Nephron progenitor cell (in vitro differentiated cells): ENCODE data around the gene KCNQ2.

Source experiments
- DNase-seq: peaks from one replicate; pipeline ENCODE4 v3.0.0; 2021
- H3K27ac Mint-ChIP-seq: 2 replicates; pipeline ENCODE4 v1.8.0; 2021; ENCODE audit warnings: mild to moderate bottlenecking, moderate library complexity, mixed read lengths
- H3K27me3 Mint-ChIP-seq: 2 replicates; pipeline ENCODE4 v1.8.0; 2021; ENCODE audit warnings: mild to moderate bottlenecking, low read depth, mixed read lengths; ENCODE audit not compliant: poor library complexity
- H3K36me3 Mint-ChIP-seq: 2 replicates; pipeline ENCODE4 v1.8.0; 2021; ENCODE audit warnings: low read depth, mixed read lengths
- H3K4me1 Mint-ChIP-seq: 2 replicates; pipeline ENCODE4 v1.8.0; 2021; ENCODE audit warnings: mixed read lengths
- H3K4me3 Mint-ChIP-seq: 2 replicates; pipeline ENCODE4 v1.8.0; 2021; ENCODE audit warnings: mild to moderate bottlenecking, moderate library complexity, mixed read lengths
- H3K9me3 Mint-ChIP-seq: 2 replicates; pipeline ENCODE4 v1.8.0; 2021; ENCODE audit warnings: mild to moderate bottlenecking, moderate library complexity, mixed read lengths
- TF ChIP-seq, protein P1 (sequence below): fragments of 200-600 bp; sonication (generic); IDR thresholded peaks from 2 replicates; pipeline ENCODE4 v1.5.0; 2021; ENCODE audit warnings: antibody characterized with exemption

Gene KCNQ2

GRCh38 chr20:63425846-63426485, 46.5 kb downstream of the KCNQ2 start:
- DNase-seq, result no peak
- Mint-ChIP-seq H3K4me1 (peaks cover 10% of the 10 kb centered on the region), H3K27me3 (no peaks in the 10 kb centered on the region), H3K36me3 (peaks cover 13% of the 10 kb centered on the region), H3K9me3 (peaks cover 9% of the 10 kb centered on the region), H3K27ac (peak overlapping the region; percentile 51), H3K4me3 (no peak overlapping the region)
- TF ChIP-seq, protein P1, sequence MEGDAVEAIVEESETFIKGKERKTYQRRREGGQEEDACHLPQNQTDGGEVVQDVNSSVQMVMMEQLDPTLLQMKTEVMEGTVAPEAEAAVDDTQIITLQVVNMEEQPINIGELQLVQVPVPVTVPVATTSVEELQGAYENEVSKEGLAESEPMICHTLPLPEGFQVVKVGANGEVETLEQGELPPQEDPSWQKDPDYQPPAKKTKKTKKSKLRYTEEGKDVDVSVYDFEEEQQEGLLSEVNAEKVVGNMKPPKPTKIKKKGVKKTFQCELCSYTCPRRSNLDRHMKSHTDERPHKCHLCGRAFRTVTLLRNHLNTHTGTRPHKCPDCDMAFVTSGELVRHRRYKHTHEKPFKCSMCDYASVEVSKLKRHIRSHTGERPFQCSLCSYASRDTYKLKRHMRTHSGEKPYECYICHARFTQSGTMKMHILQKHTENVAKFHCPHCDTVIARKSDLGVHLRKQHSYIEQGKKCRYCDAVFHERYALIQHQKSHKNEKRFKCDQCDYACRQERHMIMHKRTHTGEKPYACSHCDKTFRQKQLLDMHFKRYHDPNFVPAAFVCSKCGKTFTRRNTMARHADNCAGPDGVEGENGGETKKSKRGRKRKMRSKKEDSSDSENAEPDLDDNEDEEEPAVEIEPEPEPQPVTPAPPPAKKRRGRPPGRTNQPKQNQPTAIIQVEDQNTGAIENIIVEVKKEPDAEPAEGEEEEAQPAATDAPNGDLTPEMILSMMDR, result no peak

GRCh38 chr20:63424613-63425012, 47.8 kb downstream of the KCNQ2 start:
- H3K4me3 Mint-ChIP-seq, result no peak overlapping the region
- H3K27ac Mint-ChIP-seq, result no peak overlapping the region
- TF ChIP-seq, protein P1, result no peak
- peaks cover 4% of the 10 kb centered on the region for H3K27me3 Mint-ChIP-seq
- peaks cover 13% of the 10 kb centered on the region for H3K36me3 Mint-ChIP-seq
- H3K9me3 Mint-ChIP-seq, result peaks cover 9% of the 10 kb centered on the region
- no peak for DNase-seq
- H3K4me1 Mint-ChIP-seq, result peaks cover 9% of the 10 kb centered on the region

DNA sequence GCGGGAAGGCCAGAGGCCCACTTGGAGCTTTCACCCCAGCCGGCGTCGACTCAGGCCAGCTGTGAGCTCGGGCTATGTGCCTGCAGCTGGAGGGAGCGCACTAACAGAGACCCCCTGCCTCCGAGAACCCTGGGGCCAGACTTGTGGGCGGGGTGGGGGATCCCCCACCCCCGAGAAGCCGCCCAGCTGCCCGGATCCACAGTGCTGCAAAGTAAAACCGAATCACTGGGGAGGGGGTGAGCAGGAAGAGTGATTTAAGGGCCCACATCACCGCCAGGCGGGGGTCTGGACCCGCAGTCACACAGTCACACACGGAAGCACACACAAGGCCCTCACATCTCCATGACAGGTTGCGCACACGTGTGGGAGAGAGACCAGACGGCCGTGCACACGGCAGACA, 48.7 kb downstream of the KCNQ2 start:
- Mint-ChIP-seq H3K4me1 (peaks cover 9% of the 10 kb centered on the region), H3K4me3 (no peak overlapping the region), H3K27ac (peak overlapping the region; percentile 25), H3K27me3 (peaks cover 4% of the 10 kb centered on the region), H3K36me3 (peaks cover 13% of the 10 kb centered on the region), H3K9me3 (peaks cover 9% of the 10 kb centered on the region)
- TF ChIP-seq, protein P1, result no peak
- no peak for DNase-seq

- H3K36me3 Mint-ChIP-seq, result peaks cover 12% of the 10 kb centered on the region
- TF ChIP-seq, protein P1, result no peak
- peaks cover 9% of the 10 kb centered on the region for H3K4me1 Mint-ChIP-seq
- no peak overlapping the region for H3K27ac Mint-ChIP-seq
- no peak for DNase-seq
- H3K9me3 Mint-ChIP-seq, result peaks cover 9% of the 10 kb centered on the region
- H3K4me3 Mint-ChIP-seq, result no peak overlapping the region
- peaks cover 4% of the 10 kb centered on the region for H3K27me3 Mint-ChIP-seq
These were observed 49.8 kb downstream of the KCNQ2 start for GRCh38 chr20:63422653-63423052.

DNA sequence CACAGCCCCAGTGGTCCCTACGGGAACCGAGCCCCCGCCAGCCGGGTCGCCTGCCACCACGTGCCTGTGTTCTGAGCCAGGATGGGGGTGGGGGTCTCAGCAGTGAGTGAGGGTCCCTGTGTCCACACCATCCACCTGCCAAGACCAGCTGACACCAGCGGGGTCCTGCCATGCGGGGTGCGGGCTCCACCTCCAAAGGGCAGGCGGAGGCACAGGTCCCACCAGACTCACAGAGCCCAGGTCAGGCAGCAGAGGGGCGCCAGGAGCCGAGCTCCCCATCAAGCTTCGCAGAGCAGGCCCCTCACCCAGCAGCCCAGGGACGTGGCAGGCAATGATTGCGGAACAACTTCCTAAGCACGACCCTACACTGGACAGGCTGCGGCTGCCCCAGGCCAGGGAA, 50.5 kb downstream of the KCNQ2 start:
- TF ChIP-seq, protein P1, result no peak
- Mint-ChIP-seq H3K4me3 (no peak overlapping the region), H3K4me1 (peaks cover 16% of the 10 kb centered on the region), H3K27me3 (peaks cover 4% of the 10 kb centered on the region), H3K36me3 (peaks cover 9% of the 10 kb centered on the region), H3K27ac (no peak overlapping the region), H3K9me3 (peaks cover 9% of the 10 kb centered on the region)
- no peak for DNase-seq

DNA sequence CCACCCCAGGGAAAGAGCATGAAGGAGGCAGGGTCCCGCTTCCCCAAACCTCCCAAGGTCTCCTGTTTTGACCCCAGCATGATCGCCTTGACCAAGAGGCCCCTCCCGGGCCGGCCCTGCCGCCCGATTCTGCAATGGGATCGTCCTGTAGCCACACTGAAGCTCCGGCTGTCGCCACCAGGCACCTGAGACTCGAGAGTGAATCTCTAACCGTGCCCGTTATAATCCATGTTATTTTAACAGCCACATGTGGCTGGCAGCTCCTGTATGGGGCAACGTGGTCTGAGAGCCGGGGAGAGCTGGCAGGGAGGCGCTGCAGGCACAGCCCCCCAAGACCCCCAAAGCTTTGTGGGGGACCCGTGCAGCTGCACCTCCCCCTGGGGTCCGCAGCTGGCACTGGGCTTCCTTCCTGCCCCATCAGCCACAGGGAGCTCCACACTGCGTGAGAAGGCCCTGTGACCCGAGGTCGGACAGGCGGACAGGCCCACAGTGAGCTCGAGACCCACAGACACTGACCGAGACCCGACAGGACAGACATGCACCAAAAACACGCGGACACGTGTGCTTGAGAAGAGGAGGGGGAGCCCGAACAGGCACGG, 51.3 kb downstream of the KCNQ2 start:
- peaks cover 9% of the 10 kb centered on the region for H3K36me3 Mint-ChIP-seq
- H3K9me3 Mint-ChIP-seq, result peaks cover 4% of the 10 kb centered on the region
- TF ChIP-seq, protein P1, result no peak
- H3K27ac Mint-ChIP-seq, result peak overlapping the region; percentile 45
- no peak overlapping the region for H3K4me3 Mint-ChIP-seq
- DNase-seq, result no peak
- H3K4me1 Mint-ChIP-seq, result peaks cover 23% of the 10 kb centered on the region
- peaks cover 4% of the 10 kb centered on the region for H3K27me3 Mint-ChIP-seq
